Liver (tissue), 3 donors: ENCODE measurements around the gene FIGLA.

Source experiments
- EGR1 ChIP-seq, 2 donors: IDR thresholded peaks; 2 replicates each; pipeline ENCODE4 v1.6.1; 2016 to 2018; ENCODE audit warnings: antibody characterized with exemption in 2 of 2, low read depth in 2 of 2
- GABPA ChIP-seq, 2 donors: IDR thresholded peaks in 1 of 2; conservative IDR thresholded peaks in 1 of 2; 2 replicates each; pipeline ENCODE4 v1.6.1; 2016; ENCODE audit warnings: antibody characterized with exemption in 2 of 2, mild to moderate bottlenecking in 1 of 2, moderate library complexity in 1 of 2
- HNF4G ChIP-seq: IDR thresholded peaks from 2 replicates; pipeline ENCODE4 v1.6.1; 2016; ENCODE audit warnings: antibody characterized with exemption
- JUND ChIP-seq, 2 donors: IDR thresholded peaks; 2 replicates each; pipeline ENCODE4 v1.6.1; 2016; ENCODE audit warnings: antibody characterized with exemption in 2 of 2
- MAX ChIP-seq: IDR thresholded peaks from 2 replicates; pipeline ENCODE4 v1.6.1; 2016; ENCODE audit warnings: antibody characterized with exemption
- RAD21 ChIP-seq, 2 donors: IDR thresholded peaks; 2 replicates each; pipeline ENCODE4 v1.6.1; 2016; ENCODE audit warnings: antibody characterized with exemption in 2 of 2, mild to moderate bottlenecking in 2 of 2
- RXRA ChIP-seq, 2 donors: IDR thresholded peaks; 2 replicates each; pipeline ENCODE4 v1.6.1; 2017 to 2018; ENCODE audit warnings: antibody characterized with exemption in 2 of 2, mild to moderate bottlenecking in 1 of 2
- SP1 ChIP-seq: IDR thresholded peaks from 2 replicates; pipeline ENCODE4 v1.6.1; 2018; ENCODE audit warnings: antibody characterized with exemption, mild to moderate bottlenecking
- TAF1 ChIP-seq: conservative IDR thresholded peaks from 2 replicates; pipeline ENCODE4 v1.6.1; 2016; ENCODE audit warnings: antibody characterized with exemption, mild to moderate bottlenecking
- TF ChIP-seq, protein P1 (sequence below): fragments of 150-350 bp; IDR thresholded peaks from 2 replicates; pipeline ENCODE4 v1.5.1; 2017; ENCODE audit warnings: improper control_type of control experiment, low read depth, low read length; ENCODE audit not compliant: missing input control
- TF ChIP-seq, protein P2 (sequence below): IDR thresholded peaks from 2 replicates; pipeline ENCODE4 v1.6.1; 2016; ENCODE audit warnings: antibody characterized with exemption
- TF ChIP-seq, protein P3 (sequence below): IDR thresholded peaks from 2 replicates; pipeline ENCODE4 v1.6.1; 2016; ENCODE audit warnings: antibody characterized with exemption
- TF ChIP-seq, protein P4 (sequence below): IDR thresholded peaks from 2 replicates; pipeline ENCODE4 v1.6.1; 2016; ENCODE audit warnings: antibody characterized with exemption, mild to moderate bottlenecking
- donor health status: healthy.
- donor health status: healthy.

GRCh38 chr2:70835643-70836042 is 45.2 kb upstream of the FIGLA start, which contains the start of gene CD207:
- TF ChIP-seq JUND (IDR thresholded peaks at IDR 0.05) (no peak), GABPA (IDR thresholded peaks at IDR 0.05 in 1 of 2, conservative IDR thresholded peaks at IDR 0.05 in 1 of 2) (no peak), MAX (no peak), RXRA (IDR thresholded peaks at IDR 0.05) (no peak), TAF1 (no peak), SP1 (no peak), EGR1 (IDR thresholded peaks at IDR 0.05; ENCODE audit: low read depth in 2 of 2) (no peak), RAD21 (IDR thresholded peaks at IDR 0.05) (no peak), HNF4G (no peak)
- TF ChIP-seq, protein P1, sequence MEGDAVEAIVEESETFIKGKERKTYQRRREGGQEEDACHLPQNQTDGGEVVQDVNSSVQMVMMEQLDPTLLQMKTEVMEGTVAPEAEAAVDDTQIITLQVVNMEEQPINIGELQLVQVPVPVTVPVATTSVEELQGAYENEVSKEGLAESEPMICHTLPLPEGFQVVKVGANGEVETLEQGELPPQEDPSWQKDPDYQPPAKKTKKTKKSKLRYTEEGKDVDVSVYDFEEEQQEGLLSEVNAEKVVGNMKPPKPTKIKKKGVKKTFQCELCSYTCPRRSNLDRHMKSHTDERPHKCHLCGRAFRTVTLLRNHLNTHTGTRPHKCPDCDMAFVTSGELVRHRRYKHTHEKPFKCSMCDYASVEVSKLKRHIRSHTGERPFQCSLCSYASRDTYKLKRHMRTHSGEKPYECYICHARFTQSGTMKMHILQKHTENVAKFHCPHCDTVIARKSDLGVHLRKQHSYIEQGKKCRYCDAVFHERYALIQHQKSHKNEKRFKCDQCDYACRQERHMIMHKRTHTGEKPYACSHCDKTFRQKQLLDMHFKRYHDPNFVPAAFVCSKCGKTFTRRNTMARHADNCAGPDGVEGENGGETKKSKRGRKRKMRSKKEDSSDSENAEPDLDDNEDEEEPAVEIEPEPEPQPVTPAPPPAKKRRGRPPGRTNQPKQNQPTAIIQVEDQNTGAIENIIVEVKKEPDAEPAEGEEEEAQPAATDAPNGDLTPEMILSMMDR, result no peak
- TF ChIP-seq, protein P2, sequence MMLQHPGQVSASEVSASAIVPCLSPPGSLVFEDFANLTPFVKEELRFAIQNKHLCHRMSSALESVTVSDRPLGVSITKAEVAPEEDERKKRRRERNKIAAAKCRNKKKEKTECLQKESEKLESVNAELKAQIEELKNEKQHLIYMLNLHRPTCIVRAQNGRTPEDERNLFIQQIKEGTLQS, result no peak
- TF ChIP-seq, protein P3, sequence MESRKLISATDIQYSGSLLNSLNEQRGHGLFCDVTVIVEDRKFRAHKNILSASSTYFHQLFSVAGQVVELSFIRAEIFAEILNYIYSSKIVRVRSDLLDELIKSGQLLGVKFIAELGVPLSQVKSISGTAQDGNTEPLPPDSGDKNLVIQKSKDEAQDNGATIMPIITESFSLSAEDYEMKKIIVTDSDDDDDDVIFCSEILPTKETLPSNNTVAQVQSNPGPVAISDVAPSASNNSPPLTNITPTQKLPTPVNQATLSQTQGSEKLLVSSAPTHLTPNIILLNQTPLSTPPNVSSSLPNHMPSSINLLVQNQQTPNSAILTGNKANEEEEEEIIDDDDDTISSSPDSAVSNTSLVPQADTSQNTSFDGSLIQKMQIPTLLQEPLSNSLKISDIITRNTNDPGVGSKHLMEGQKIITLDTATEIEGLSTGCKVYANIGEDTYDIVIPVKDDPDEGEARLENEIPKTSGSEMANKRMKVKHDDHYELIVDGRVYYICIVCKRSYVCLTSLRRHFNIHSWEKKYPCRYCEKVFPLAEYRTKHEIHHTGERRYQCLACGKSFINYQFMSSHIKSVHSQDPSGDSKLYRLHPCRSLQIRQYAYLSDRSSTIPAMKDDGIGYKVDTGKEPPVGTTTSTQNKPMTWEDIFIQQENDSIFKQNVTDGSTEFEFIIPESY, result no peak
- TF ChIP-seq, protein P4, sequence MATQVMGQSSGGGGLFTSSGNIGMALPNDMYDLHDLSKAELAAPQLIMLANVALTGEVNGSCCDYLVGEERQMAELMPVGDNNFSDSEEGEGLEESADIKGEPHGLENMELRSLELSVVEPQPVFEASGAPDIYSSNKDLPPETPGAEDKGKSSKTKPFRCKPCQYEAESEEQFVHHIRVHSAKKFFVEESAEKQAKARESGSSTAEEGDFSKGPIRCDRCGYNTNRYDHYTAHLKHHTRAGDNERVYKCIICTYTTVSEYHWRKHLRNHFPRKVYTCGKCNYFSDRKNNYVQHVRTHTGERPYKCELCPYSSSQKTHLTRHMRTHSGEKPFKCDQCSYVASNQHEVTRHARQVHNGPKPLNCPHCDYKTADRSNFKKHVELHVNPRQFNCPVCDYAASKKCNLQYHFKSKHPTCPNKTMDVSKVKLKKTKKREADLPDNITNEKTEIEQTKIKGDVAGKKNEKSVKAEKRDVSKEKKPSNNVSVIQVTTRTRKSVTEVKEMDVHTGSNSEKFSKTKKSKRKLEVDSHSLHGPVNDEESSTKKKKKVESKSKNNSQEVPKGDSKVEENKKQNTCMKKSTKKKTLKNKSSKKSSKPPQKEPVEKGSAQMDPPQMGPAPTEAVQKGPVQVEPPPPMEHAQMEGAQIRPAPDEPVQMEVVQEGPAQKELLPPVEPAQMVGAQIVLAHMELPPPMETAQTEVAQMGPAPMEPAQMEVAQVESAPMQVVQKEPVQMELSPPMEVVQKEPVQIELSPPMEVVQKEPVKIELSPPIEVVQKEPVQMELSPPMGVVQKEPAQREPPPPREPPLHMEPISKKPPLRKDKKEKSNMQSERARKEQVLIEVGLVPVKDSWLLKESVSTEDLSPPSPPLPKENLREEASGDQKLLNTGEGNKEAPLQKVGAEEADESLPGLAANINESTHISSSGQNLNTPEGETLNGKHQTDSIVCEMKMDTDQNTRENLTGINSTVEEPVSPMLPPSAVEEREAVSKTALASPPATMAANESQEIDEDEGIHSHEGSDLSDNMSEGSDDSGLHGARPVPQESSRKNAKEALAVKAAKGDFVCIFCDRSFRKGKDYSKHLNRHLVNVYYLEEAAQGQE, result no peak
